Fibroblast of pulmonary artery (primary cell): ENCODE data around the gene CLIC4.

Experiments used
- DNase-seq: peaks from one replicate; pipeline ENCODE4 v3.0.0-alpha.2; 2010; ENCODE audit warnings: low read depth
- H3K4me3 ChIP-seq: replicated peaks from 2 replicates; pipeline ENCODE4 v1.5.1; 2011; ENCODE audit warnings: low read depth, mild to moderate bottlenecking, control low read depth, low read length, moderate library complexity
- CTCF ChIP-seq: IDR thresholded peaks from 2 replicates; pipeline ENCODE4 v1.5.1; 2011; ENCODE audit warnings: mild to moderate bottlenecking, control low read depth, low read length, inconsistent platforms; ENCODE audit errors: missing control alignments

The CLIC4 gene

GRCh38 chr1:24713176-24713575 lies 32.1 kb upstream of the CLIC4 start:
- no peak for TF ChIP-seq CTCF
- DNase-seq, result no peak
- no peak overlapping the region for H3K4me3 ChIP-seq

GRCh38 chr1:24713736-24714135 lies 31.5 kb upstream of the CLIC4 start:
- H3K4me3 ChIP-seq, result no peak overlapping the region
- no peak for TF ChIP-seq CTCF
- no peak for DNase-seq

GRCh38 chr1:24714859-24715520 lies 30.3 kb upstream of the CLIC4 start:
- no peak for TF ChIP-seq CTCF
- DNase-seq, result peak; percentile 66
- no peak overlapping the region for H3K4me3 ChIP-seq

- DNase-seq, result no peak
- TF ChIP-seq CTCF, result no peak
- no peak overlapping the region for H3K4me3 ChIP-seq
Observed at GRCh38 chr1:24715658-24716057, 29.6 kb upstream of the CLIC4 start.

- H3K4me3 ChIP-seq, result no peak overlapping the region
- TF ChIP-seq CTCF, result no peak
- DNase-seq, result no peak
Observed at GRCh38 chr1:24717887-24718650, 27.2 kb upstream of the CLIC4 start.

GRCh38 chr1:24720152-24720551 lies 25.1 kb upstream of the CLIC4 start:
- no peak overlapping the region for H3K4me3 ChIP-seq
- no peak for TF ChIP-seq CTCF
- peak; percentile 96 for DNase-seq
